ENCODE data around the gene RP2. TPM values are rescaled to one million over a fixed set of nuclear protein-coding genes. Genes with fewer than 3 reads are reported as not detected.

The RP2 gene
- total RNA-seq, 1 experiment from 2014 or later = 5.1 TPM

GRCh38 chrX:46873746-46874145 lies 36.9 kb downstream of the RP2 start:
- no peak overlapping the region for H3K4me2 ChIP-seq (ENCODE audit: insufficient read depth, insufficient read length, low read length)
- no peak overlapping the region for H3K27ac Mint-ChIP-seq

More at GRCh38 chrX:46873746-46874145, 36.9 kb downstream of the RP2 start:
- H3K23ac ChIP-seq (ENCODE audit: insufficient read length, low read depth, low read length) = no peak overlapping the region
- H3K14ac ChIP-seq (ENCODE audit: insufficient read depth, low read length) = no peak overlapping the region
- H3T11ph ChIP-seq (ENCODE audit: low read length) = no peak overlapping the region
- no peak overlapping the region for H4K8ac ChIP-seq (replicated peaks; ENCODE audit: insufficient read length, low read depth, low read length)
- Mint-ChIP-seq H3K36me3 (ENCODE audit: insufficient read depth in 1 of 3, low read depth in 3 of 3) (peaks cover 0 to 8% (median 7%) of the 10 kb centered on the region in 3 experiments; a peak in 5 of 7 replicates), H3K27me3 (ENCODE audit: low read depth) (no peaks in the 10 kb centered on the region), H3K4me1 (peaks cover 7 to 14% of the 10 kb centered on the region in 2 experiments), H3K4me3 (no peak overlapping the region; a peak in 1 of 5 replicates), H3K9me3 (peaks cover 44 to 45% of the 10 kb centered on the region in 2 experiments)
- no peak for DNase-seq
- no peaks in the 10 kb centered on the region for H3K79me2 ChIP-seq (ENCODE audit: insufficient read depth, low read length)
- H3K27ac ChIP-seq (ENCODE audit: insufficient read length, low read depth, low read length) = no peak overlapping the region
- TF ChIP-seq CTCF (conservative IDR thresholded peaks at IDR 0.05) = no peak
- no peak overlapping the region for H4K5ac ChIP-seq (ENCODE audit: insufficient read length, low read depth, low read length)
- no peak overlapping the region for H3K9ac ChIP-seq (ENCODE audit: extremely low read depth, insufficient read length, low read length)
- H2BK20ac ChIP-seq (ENCODE audit: low read depth, low read length, poor library complexity, severe bottlenecking) = no peak overlapping the region
- no peak overlapping the region for H2BK5ac ChIP-seq (ENCODE audit: insufficient read length, low read length)
- no CpG with 5 or more reads among the region's 2 CpGs for WGBS (ENCODE audit: extremely low coverage, insufficient read length, low lambda C conversion rate)
- H3K56ac ChIP-seq (ENCODE audit: insufficient read length, low read depth, low read length) = no peak overlapping the region
- H2BK12ac ChIP-seq (ENCODE audit: insufficient read length, low read depth, low read length) = no peak overlapping the region
- no peaks in the 10 kb centered on the region for H3K4me1 ChIP-seq (ENCODE audit: insufficient read depth, low read length)
- no peaks in the 10 kb centered on the region for H4K20me1 ChIP-seq (ENCODE audit: control insufficient read depth, insufficient read depth, insufficient read length)
- H3K18ac ChIP-seq (ENCODE audit: insufficient read length, low read depth, low read length) = no peak overlapping the region
- H3K23me2 ChIP-seq (ENCODE audit: insufficient read length, low read depth, low read length, poor library complexity, severe bottlenecking) = no peaks in the 10 kb centered on the region
- no peaks in the 10 kb centered on the region for H3K27me3 ChIP-seq (ENCODE audit: insufficient read depth, low read length)
- no peak overlapping the region for H2AK5ac ChIP-seq (ENCODE audit: insufficient read length, low read length)
- no peak overlapping the region for H4K91ac ChIP-seq (ENCODE audit: insufficient read length, low read depth, low read length)
- no peaks in the 10 kb centered on the region for H3K9me3 ChIP-seq (ENCODE audit: control insufficient read depth, low read depth, low read length)
- no peak overlapping the region for H2BK120ac ChIP-seq (ENCODE audit: low read depth, low read length, poor library complexity, severe bottlenecking)
- H3K79me1 ChIP-seq (ENCODE audit: insufficient read depth, low read depth, low read length, poor library complexity, severe bottlenecking) = no peaks in the 10 kb centered on the region
- no peak overlapping the region for H2BK15ac ChIP-seq (ENCODE audit: low read depth, low read length)
- H3K4ac ChIP-seq (ENCODE audit: low read depth, low read length) = no peak overlapping the region
- H2AFZ ChIP-seq (ENCODE audit: low read length) = no peak overlapping the region

Data from H9 (cell line).